ENCODE data around the gene KLF17. TPM values are rescaled to one million over a fixed set of nuclear protein-coding genes. Genes with fewer than 3 reads are reported as not detected.

KLF17 gene
- total RNA-seq, 1 donor, result 0.36 TPM

DNA sequence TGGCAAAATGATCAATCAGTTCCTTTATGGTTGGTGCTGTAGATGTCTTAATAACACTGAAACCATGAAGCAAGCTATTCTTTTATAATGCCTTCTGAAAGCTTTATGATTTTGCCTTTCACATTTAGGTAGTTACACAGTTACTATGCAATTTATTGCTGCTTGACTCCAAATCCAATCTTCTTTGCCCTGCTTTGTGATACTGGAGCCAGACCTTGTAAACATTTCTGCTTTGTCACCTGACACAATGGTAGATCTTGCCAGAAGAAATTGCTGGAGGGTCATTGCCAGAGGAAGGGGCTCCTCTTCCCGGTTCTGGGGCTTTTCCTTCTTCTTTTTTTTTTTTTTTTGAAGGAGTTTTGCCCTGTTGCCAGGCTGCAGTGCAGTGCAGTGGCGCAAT lies 40.5 kb upstream of the KLF17 start:
- Histone ChIP-seq H2AFZ (ENCODE audit: low read length) (no peak overlapping the region), H3K4me2 (ENCODE audit: insufficient read depth, low read length) (no peak overlapping the region), H3K4me3 (ENCODE audit: insufficient read depth, low read length) (no peak overlapping the region), H3K4me1 (ENCODE audit: insufficient read depth, low read length) (no peaks in the 10 kb centered on the region), H3K27me3 (ENCODE audit: insufficient read depth, low read length) (no peaks in the 10 kb centered on the region), H3K36me3 (ENCODE audit: insufficient read depth, low read length) (no peaks in the 10 kb centered on the region), H3K9me3 (ENCODE audit: low read depth, low read length) (no peaks in the 10 kb centered on the region), H3K27ac (ENCODE audit: low read depth, low read length) (no peak overlapping the region), H4K20me1 (ENCODE audit: insufficient read depth, low read length) (no peaks in the 10 kb centered on the region), H3K79me2 (ENCODE audit: insufficient read depth, low read length) (no peaks in the 10 kb centered on the region)
- TF ChIP-seq CTCF (IDR thresholded peaks at IDR 0.05; ENCODE audit: extremely low read depth, low read depth, low read length), result no peak
- no peak for DNase-seq (ENCODE audit: insufficient read length, low spot score, missing footprints)

- Histone ChIP-seq H3K9me3 (ENCODE audit: low read depth, low read length) (no peaks in the 10 kb centered on the region), H4K20me1 (ENCODE audit: insufficient read depth, low read length) (no peaks in the 10 kb centered on the region), H3K4me1 (ENCODE audit: insufficient read depth, low read length) (no peaks in the 10 kb centered on the region), H3K27ac (ENCODE audit: low read depth, low read length) (no peak overlapping the region), H3K4me2 (ENCODE audit: insufficient read depth, low read length) (no peak overlapping the region), H2AFZ (ENCODE audit: low read length) (no peak overlapping the region), H3K36me3 (ENCODE audit: insufficient read depth, low read length) (no peaks in the 10 kb centered on the region), H3K27me3 (ENCODE audit: insufficient read depth, low read length) (no peaks in the 10 kb centered on the region), H3K4me3 (ENCODE audit: insufficient read depth, low read length) (no peak overlapping the region), H3K79me2 (ENCODE audit: insufficient read depth, low read length) (no peaks in the 10 kb centered on the region)
- DNase-seq (ENCODE audit: insufficient read length, low spot score, missing footprints), result no peak
- TF ChIP-seq CTCF (IDR thresholded peaks at IDR 0.05; ENCODE audit: extremely low read depth, low read depth, low read length), result no peak
These were observed 39.1 kb upstream of the KLF17 start for GRCh38 chr1:44079566-44079965.

DNA sequence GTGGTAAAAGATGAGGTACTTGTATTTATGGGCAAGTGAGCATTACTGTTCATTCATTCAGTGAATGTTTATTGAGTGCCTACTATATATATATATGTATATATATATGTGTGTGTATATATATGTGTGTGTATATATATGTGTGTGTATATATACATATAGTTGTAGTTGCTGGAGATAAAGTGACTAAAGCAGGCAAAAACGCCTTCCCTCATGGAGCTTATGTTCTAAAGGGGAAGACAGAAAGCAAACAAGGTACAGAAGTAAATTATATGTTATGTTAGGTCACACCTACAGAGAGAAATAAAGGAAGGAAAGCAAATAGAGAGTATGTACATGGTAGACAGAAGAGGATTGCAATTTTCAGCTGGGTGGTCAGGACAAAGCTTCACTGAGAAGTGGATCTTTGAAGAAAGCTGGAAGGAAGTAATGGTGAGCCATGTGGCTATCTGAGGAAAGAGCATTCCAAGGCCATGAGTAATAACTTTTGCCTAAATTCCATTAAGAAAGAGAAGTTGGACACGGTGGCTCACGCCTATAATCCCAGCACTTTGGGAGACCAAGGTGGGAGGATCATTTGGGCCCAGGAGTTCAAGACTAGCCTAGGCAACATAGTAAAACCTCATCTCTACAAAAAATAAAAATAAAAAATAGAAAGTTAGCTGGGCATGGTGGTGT lies 33.5 kb upstream of the KLF17 start:
- Histone ChIP-seq H3K79me2 (ENCODE audit: insufficient read depth, low read length) (no peaks in the 10 kb centered on the region), H3K4me1 (ENCODE audit: insufficient read depth, low read length) (peaks cover 8% of the 10 kb centered on the region), H2AFZ (ENCODE audit: low read length) (no peak overlapping the region), H3K27ac (ENCODE audit: low read depth, low read length) (peak overlapping the region; percentile 17), H3K36me3 (ENCODE audit: insufficient read depth, low read length) (no peaks in the 10 kb centered on the region), H4K20me1 (ENCODE audit: insufficient read depth, low read length) (no peaks in the 10 kb centered on the region), H3K4me2 (ENCODE audit: insufficient read depth, low read length) (no peak overlapping the region), H3K4me3 (ENCODE audit: insufficient read depth, low read length) (no peak overlapping the region), H3K27me3 (ENCODE audit: insufficient read depth, low read length) (no peaks in the 10 kb centered on the region), H3K9me3 (ENCODE audit: low read depth, low read length) (no peaks in the 10 kb centered on the region)
- DNase-seq (ENCODE audit: insufficient read length, low spot score, missing footprints), result no peak
- no peak for TF ChIP-seq CTCF (IDR thresholded peaks at IDR 0.05; ENCODE audit: extremely low read depth, low read depth, low read length)

GRCh38 chr1:44086692-44087474 lies 31.7 kb upstream of the KLF17 start:
- Histone ChIP-seq H3K4me3 (ENCODE audit: insufficient read depth, low read length) (no peak overlapping the region), H3K27me3 (ENCODE audit: insufficient read depth, low read length) (no peaks in the 10 kb centered on the region), H3K9me3 (ENCODE audit: low read depth, low read length) (no peaks in the 10 kb centered on the region), H4K20me1 (ENCODE audit: insufficient read depth, low read length) (no peaks in the 10 kb centered on the region), H3K27ac (ENCODE audit: low read depth, low read length) (no peak overlapping the region), H3K36me3 (ENCODE audit: insufficient read depth, low read length) (no peaks in the 10 kb centered on the region), H2AFZ (ENCODE audit: low read length) (no peak overlapping the region), H3K4me2 (ENCODE audit: insufficient read depth, low read length) (no peak overlapping the region), H3K79me2 (ENCODE audit: insufficient read depth, low read length) (no peaks in the 10 kb centered on the region), H3K4me1 (ENCODE audit: insufficient read depth, low read length) (peaks cover 8% of the 10 kb centered on the region)
- TF ChIP-seq CTCF (IDR thresholded peaks at IDR 0.05; ENCODE audit: extremely low read depth, low read depth, low read length), result no peak
- DNase-seq (ENCODE audit: insufficient read length, low spot score, missing footprints), result no peak
